ENCODE measurements around the gene BLID.

Gene BLID

GRCh38 chr11:122085264-122085663 is 30.8 kb downstream of the BLID start:
- no peak for DNase-seq (ENCODE audit: low read depth in 1 of 2, low spot score in 1 of 2)

- DNase-seq (ENCODE audit: low read depth in 1 of 2, low spot score in 1 of 2) = no peak
Measured at GRCh38 chr11:122082205-122082604, 33.8 kb downstream of the BLID start.

- no peak for DNase-seq (ENCODE audit: low read depth in 1 of 2, low spot score in 1 of 2)
Measured at GRCh38 chr11:122081073-122081472, 34.9 kb downstream of the BLID start.

GRCh38 chr11:122077459-122077858 is 38.6 kb downstream of the BLID start:
- DNase-seq (ENCODE audit: low read depth in 1 of 2, low spot score in 1 of 2) = no peak

- no peak for DNase-seq (ENCODE audit: low read depth in 1 of 2, low spot score in 1 of 2)
Measured at GRCh38 chr11:122076512-122077120, 39.4 kb downstream of the BLID start.

GRCh38 chr11:122075016-122075415 is 41.0 kb downstream of the BLID start:
- no peak for DNase-seq (ENCODE audit: low read depth in 1 of 2, low spot score in 1 of 2)

GRCh38 chr11:122074022-122074421 is 42.0 kb downstream of the BLID start:
- no peak for DNase-seq (ENCODE audit: low read depth in 1 of 2, low spot score in 1 of 2)

- no peak for DNase-seq (ENCODE audit: low read depth in 1 of 2, low spot score in 1 of 2)
Measured at GRCh38 chr11:122071709-122072202, 44.3 kb downstream of the BLID start.

GRCh38 chr11:122069707-122070360 is 46.2 kb downstream of the BLID start:
- no peak for DNase-seq (ENCODE audit: low read depth in 1 of 2, low spot score in 1 of 2)

- no peak for DNase-seq (ENCODE audit: low read depth in 1 of 2, low spot score in 1 of 2)
Measured at GRCh38 chr11:122068837-122069236, 47.2 kb downstream of the BLID start.

- no peak for DNase-seq (ENCODE audit: low read depth in 1 of 2, low spot score in 1 of 2)
Measured at GRCh38 chr11:122068141-122068540, 47.9 kb downstream of the BLID start.
